LNCaP clone FGC (cell line): ENCODE results near the gene SP8.

Source experiments
- DNase-seq: peaks from one replicate; pipeline ENCODE4 v3.0.0-alpha.2; 2011; ENCODE audit warnings: low read depth
- H3K4me3 ChIP-seq: 2 replicates; pipeline ENCODE4 v1.5.1; 2011; ENCODE audit warnings: mild to moderate bottlenecking, low read depth, low read length, control low read depth
- TF ChIP-seq, protein P1 (sequence below): IDR thresholded peaks from 2 replicates; pipeline ENCODE4 v1.5.1; 2012; ENCODE audit warnings: mild to moderate bottlenecking; ENCODE audit not compliant: control insufficient read depth, insufficient read depth; ENCODE audit errors: extremely low read depth

SP8 gene

DNA sequence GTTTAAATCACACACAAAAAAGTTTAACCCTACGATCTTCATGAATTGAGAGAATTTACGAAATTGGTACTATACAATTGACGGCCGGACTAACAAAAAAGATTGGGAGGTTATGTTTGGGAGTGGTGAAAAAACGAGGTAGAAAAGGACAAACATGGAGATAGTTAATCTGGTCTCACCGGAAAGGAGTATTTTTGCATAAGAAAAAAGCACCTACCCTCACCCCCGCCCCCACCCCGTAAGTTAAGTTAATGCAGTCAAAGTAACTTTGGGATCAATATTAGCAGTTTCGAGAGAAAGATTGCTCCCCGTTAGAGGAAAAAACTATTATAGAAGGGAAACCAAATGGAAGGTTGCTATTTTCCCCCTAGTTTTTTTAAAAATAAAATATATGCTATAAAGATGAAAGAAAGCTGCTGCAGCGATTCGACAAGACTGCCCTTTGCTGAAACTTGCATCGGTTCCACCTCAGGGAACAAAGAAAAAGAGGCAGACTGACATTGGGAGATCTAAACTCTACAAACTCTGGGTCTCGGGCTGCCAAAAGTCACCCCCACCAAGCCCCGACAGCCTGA is 3.5 kb downstream of the SP8 start:
- H3K4me3 ChIP-seq: no peak overlapping the region
- no peak for DNase-seq
- TF ChIP-seq, protein P1, sequence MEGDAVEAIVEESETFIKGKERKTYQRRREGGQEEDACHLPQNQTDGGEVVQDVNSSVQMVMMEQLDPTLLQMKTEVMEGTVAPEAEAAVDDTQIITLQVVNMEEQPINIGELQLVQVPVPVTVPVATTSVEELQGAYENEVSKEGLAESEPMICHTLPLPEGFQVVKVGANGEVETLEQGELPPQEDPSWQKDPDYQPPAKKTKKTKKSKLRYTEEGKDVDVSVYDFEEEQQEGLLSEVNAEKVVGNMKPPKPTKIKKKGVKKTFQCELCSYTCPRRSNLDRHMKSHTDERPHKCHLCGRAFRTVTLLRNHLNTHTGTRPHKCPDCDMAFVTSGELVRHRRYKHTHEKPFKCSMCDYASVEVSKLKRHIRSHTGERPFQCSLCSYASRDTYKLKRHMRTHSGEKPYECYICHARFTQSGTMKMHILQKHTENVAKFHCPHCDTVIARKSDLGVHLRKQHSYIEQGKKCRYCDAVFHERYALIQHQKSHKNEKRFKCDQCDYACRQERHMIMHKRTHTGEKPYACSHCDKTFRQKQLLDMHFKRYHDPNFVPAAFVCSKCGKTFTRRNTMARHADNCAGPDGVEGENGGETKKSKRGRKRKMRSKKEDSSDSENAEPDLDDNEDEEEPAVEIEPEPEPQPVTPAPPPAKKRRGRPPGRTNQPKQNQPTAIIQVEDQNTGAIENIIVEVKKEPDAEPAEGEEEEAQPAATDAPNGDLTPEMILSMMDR: no peak

DNA sequence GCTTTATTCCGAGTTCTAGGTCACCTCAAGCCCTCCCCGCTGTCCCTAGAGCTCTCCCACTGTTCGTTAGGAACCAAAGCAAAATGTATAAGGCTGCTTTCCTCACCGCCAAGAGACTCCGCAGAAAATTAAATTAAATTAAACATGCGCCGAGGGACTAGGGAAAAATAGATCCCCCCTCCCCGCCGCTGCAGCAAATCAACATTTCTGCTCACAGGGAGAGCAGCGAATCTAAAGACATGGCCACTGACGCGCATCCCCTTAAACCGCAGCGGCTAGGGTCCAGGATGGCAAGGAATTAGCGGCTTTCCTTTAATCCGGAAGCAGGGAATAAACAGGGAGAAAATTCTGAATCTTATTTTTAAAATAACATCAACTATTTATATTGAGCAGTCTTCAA is 7.6 kb downstream of the SP8 start:
- TF ChIP-seq, protein P1: no peak
- H3K4me3 ChIP-seq: no peak overlapping the region
- DNase-seq: no peak

DNA sequence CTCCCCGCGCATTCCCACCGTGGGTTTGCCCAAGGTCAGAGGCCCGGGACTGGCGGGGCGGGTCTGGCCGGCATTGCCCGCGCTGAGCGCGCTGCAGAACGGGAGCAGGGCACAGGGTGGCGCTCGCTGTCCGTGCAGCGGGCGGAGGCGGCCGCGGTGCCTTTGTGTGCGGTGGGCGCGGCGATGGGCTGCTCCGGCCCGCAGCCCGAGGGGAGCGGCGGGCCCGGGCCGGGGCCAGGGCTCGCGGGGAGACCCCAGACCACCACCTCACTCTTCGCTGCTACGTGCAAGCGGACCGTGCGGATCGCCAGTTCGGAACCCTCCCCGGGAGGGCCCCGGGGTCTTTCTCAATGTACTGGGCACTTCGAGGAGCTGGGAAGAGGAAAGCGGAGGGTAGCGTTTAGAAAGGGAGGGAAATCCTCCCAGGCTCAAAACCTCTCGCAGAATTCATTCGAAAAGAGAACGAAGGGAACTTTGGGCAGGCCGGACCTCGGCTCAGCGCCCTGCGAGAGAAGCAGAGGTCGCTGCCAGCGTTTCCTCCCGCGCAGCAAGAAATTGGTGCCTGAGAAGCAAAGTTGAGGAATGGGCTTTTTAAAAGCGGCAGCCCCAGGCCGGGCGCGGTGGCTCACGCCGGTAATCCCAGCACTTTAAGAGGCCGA is 8.5 kb downstream of the SP8 start:
- H3K4me3 ChIP-seq: peak overlapping the region; percentile 23
- TF ChIP-seq, protein P1: peak; percentile 92
- DNase-seq: no peak

DNA sequence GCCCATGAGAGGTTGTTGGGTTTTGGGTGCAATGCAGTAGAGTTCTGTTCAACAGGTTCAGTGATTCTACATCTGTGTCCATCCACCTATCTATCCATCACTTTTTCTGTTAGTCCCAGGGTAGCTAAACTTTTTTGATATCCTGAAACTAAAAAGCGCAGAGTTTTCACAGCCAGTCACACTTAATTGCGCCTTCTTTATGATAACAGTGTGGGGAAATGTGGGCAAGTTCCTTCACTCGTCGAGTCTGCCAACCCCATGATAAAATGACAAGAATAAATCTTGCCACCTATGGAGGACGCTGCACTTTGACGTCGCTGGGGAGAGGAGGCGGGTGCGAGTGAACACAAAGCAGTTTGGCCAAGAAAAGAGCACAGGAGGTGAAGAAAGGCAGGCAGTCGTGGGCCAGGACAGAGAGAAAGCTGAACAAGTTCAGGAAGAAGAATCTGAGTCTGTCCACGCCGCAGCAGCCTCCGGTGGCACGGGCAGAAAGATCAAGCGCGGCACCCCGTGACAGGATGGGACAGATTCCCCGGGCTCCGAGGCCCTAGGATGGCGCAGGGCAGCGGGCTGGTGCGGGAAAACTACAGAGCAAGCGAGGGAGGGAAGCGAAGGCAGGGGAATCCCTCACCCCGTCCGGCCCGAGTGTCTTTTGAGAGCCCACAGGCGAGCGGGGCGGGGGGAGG is 9.2 kb downstream of the SP8 start:
- TF ChIP-seq, protein P1: no peak
- H3K4me3 ChIP-seq: peak overlapping the region; percentile 23; the same call in 1 of the 2 replicates
- no peak for DNase-seq

DNA sequence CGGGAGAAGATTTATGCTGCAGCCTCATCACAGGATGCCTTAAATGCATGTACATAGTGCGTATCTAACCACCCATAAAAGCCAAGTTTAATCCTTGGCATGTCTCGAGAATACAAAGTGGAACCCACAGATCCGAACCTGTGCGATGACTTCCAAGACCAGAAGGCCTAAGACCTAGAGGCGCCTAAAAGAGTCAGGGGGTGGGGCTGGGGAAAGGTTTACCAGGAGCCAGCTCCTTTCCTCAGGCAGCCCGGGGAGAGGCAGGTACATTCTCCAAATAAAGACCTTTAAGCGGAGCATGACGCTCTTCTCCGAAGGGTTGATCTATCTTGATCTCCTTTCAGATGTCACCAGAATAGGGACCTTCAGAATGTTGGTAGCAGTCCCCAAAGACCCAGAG is 9.7 kb downstream of the SP8 start:
- no peak overlapping the region for H3K4me3 ChIP-seq
- no peak for DNase-seq
- TF ChIP-seq, protein P1: no peak

DNA sequence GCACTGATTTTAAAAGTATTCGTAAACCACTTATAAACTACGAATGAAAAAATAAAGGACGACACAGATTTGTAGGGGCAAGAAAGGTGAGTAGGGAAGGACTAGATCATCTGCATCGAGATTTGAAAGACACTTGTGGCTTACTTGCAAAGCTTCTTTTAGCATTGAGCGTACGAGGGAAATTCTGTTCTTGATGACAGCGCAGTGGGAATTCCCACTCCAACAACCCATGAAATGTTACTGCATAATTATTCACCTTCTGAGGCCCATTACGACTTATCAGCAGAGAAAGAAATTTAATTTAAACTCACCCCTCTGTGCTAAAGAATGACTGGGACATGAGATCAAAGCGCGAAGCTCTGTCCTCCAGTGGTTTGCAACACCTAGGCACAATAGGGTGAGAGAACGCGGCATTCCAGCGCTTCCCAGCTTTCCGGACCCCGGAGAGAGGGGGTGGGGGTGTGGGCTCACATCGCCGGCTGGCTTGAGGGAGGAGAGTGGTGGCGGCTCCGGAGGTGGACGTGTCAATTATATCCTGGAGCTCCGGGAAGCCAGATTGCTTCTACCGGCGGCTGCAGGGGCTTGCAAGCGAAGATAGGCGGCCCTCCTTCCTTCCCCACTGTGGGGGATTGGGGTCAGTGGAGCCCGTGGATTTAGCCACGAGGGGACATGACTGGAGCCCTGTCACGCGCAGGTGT is 10.3 kb downstream of the SP8 start:
- no peak for DNase-seq
- H3K4me3 ChIP-seq: no peak overlapping the region
- TF ChIP-seq, protein P1: no peak
